ENCODE results near the gene TM9SF4.

Gene TM9SF4

DNA sequence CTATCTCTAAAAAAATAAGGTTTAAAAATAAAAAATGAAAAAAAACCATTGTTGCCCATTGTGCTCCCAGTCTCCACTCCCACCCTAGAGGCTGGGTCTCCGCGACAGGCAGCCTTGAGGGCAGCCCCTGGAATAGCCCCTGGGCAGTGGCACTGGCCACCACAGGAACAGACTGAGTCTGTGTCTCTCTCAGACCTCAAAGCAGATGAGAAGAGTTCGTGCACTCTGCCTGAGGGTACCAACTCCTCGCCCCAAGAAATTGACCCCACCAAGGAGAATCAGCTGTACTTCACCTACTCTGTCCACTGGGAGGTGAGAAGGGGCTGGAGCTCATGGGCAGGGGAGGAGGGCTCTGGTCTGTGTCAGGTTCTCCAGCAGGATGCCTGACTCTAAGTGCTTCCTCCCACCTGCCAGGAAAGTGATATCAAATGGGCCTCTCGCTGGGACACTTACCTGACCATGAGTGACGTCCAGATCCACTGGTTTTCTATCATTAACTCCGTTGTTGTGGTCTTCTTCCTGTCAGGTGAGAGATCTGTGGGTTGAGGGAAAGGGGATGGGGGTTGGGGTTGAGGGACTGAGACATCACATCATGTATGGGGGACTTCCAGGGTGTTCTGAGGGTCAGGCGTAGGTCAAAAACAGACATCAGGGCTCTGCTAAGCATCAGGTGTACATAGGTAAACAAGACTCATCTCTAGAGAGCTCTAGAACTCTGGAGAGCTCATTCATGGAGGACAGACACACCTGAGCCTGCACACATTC is 35.6 kb downstream of the TM9SF4 start:
- FAIRE-seq = no peak
- DNase-seq (ENCODE audit: insufficient read length, low spot score) = no peak
- TF ChIP-seq, protein P1, sequence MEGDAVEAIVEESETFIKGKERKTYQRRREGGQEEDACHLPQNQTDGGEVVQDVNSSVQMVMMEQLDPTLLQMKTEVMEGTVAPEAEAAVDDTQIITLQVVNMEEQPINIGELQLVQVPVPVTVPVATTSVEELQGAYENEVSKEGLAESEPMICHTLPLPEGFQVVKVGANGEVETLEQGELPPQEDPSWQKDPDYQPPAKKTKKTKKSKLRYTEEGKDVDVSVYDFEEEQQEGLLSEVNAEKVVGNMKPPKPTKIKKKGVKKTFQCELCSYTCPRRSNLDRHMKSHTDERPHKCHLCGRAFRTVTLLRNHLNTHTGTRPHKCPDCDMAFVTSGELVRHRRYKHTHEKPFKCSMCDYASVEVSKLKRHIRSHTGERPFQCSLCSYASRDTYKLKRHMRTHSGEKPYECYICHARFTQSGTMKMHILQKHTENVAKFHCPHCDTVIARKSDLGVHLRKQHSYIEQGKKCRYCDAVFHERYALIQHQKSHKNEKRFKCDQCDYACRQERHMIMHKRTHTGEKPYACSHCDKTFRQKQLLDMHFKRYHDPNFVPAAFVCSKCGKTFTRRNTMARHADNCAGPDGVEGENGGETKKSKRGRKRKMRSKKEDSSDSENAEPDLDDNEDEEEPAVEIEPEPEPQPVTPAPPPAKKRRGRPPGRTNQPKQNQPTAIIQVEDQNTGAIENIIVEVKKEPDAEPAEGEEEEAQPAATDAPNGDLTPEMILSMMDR (IDR thresholded peaks at IDR 0.05; ENCODE audit: insufficient read depth, missing control alignments) = no peak

DNA sequence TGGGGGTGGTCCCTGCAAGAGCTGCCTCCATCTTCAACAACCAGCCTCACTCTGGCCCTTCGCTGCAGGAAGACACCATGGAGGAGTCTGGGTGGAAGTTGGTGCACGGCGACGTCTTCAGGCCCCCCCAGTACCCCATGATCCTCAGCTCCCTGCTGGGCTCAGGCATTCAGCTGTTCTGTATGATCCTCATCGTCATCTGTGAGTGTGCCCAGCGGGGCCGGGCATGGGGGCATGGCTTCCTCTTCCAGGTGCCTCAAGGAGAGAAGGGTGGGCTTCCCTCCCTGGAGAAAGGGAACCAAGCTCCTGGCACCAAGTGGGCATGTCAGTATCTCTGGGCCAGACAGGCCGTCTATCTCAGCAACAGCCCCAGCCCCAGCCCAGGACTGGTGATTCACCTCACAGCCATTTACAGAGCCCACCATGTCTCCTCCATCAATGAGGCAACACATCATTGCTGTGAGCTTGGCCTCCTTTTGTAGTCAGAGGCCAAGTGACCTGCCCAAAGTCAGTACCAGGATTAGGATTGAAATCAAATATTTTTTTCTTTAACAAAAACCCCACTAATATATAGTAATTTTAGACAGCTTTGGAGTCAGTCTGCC is 40.2 kb downstream of the TM9SF4 start:
- FAIRE-seq = no peak
- TF ChIP-seq, protein P1 (IDR thresholded peaks at IDR 0.05; ENCODE audit: insufficient read depth, missing control alignments) = no peak
- no peak for DNase-seq (ENCODE audit: insufficient read length, low spot score)

DNA sequence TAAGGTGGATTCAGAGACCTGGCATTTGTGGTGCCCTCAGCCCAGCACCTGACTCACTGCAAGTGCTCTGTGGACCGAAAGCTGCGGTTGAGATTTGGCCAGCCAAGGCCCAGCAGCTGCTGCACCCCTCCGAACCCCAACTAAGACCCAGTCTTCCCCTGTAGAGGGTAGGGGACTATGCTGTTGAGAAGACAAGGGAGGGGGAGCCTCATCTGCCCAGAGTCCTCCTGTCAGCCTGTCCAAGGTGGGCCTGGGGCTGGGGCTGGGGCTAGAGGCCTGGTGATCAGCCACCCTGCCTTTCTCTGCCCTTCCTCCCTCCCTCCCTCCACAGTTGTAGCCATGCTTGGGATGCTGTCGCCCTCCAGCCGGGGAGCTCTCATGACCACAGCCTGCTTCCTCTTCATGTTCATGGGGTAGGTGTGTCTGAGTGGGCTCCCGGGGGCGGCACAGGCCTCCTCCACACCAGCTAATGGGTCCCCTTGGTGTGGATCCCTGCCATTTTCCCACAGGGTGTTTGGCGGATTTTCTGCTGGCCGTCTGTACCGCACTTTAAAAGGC is 40.9 kb downstream of the TM9SF4 start:
- no peak for FAIRE-seq
- TF ChIP-seq, protein P1 (IDR thresholded peaks at IDR 0.05; ENCODE audit: insufficient read depth, missing control alignments) = no peak
- DNase-seq (ENCODE audit: insufficient read length, low spot score) = no peak

DNA sequence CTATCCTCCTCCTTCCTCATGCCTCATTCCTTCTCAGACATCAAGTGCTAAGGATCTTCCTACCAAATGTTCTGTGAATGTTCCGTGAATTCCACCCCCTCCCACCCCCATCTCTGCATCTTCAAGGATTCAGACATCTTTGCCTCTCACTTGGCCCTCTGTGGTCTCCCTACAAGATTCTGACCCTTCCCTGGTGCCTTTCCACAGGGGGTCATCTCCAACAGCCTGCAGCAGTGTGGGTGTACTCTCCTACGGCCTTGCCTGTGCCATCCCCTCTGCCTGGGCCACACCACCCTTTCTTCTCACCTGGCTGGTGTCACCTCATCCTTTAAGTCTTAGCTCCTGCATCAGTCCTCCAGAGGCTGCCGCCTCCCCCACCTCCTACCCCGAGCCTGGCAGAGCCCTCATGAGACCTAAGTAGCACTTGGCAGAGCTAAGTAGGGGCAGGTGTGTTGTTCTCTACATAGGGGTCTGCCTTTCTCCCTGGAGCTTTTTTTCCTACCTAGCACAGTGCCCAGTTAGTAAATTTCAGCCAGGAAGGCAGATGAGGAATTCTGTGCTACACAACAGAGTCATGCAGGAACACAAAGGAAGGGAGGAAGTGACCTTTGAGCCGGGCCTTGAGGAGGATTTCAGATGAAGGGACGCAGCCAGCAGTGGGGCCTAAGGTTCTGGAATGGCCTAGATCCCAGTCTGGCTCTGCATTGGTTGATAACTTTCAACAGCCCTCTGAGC is 43.1 kb downstream of the TM9SF4 start:
- TF ChIP-seq, protein P1 (IDR thresholded peaks at IDR 0.05; ENCODE audit: insufficient read depth, missing control alignments) = no peak
- DNase-seq (ENCODE audit: insufficient read length, low spot score) (no peak), FAIRE-seq (no peak)

DNA sequence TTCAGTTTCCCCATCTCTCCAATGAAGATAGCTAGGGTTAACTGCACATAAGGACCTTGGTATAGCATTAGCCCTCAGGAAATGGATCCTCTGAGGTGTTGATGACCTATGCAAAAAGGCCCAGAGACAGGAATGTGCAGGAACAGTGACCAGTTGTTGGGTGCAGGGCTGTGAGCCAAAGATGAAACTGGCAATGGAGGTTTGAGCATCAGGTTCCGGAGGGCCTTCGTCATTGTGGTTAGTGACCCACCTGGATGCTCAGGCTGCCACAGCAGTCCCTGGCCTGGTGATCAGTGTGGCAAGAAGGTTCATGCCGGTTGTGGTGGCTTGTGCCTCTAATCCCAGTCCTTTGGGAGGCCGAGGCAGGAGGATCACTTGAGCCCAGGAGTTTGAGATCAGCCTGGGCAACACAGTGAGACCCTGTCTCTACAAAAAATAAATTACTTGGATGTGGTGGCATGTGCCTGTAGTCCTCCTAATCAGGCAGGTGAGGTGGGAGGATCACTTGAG is 43.7 kb downstream of the TM9SF4 start:
- no peak for FAIRE-seq
- no peak for DNase-seq (ENCODE audit: insufficient read length, low spot score)
- TF ChIP-seq, protein P1 (IDR thresholded peaks at IDR 0.05; ENCODE audit: insufficient read depth, missing control alignments) = no peak

DNA sequence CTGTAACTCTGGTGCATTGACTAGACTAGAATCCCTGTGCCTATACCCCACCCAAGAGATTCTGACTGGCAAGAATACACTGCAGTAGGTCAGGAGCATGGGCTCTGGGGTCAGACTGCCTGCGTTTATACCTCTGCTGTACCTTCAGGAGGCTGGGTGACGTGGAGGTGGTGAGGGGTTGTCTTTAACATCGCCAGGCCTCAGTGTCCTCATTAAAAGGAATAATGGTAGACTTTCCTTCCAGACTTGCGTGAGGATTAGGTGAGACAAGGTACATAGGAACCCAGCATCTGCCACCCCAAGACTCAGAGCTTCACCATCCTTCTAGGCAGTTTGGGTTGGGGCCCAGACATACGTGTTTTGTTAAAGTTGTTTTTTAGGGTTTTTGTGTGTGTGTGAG is 44.3 kb downstream of the TM9SF4 start:
- TF ChIP-seq, protein P1 (IDR thresholded peaks at IDR 0.05; ENCODE audit: insufficient read depth, missing control alignments) = no peak
- no peak for DNase-seq (ENCODE audit: insufficient read length, low spot score)
- FAIRE-seq = no peak
